HG03108 (cell line): Measurements from ENCODE around the gene RAB41.
"Not testable (repeated sequence)": the region's sequence is repeated elsewhere in the genome, so short reads cannot be mapped to it uniquely, and the experiment has no call there.

Experiments used
- ATAC-seq: cut with Tn5 transposase; IDR thresholded peaks from one replicate; pipeline ENCODE4 v1.9.1; 2021; ENCODE audit warnings: moderate library complexity; ENCODE audit not compliant: unreplicated experiment

RAB41 gene

GRCh38 chrX:70281951-70282350, at the start of gene RAB41:
TSS of gene RAB41 (plus strand) at chrX:70282172. CDS start at chrX:70282218, 46 bp downstream.
- ATAC-seq, result no peak

GRCh38 chrX:70234355-70234754, 47.6 kb upstream of the RAB41 start, which contains the start of gene AWAT1:
TSS of gene AWAT1 (plus strand) at chrX:70234655. CDS start at chrX:70234696, 41 bp downstream.
- no peak for ATAC-seq

GRCh38 chrX:70240751-70241150, 41.2 kb upstream of the RAB41 start:
- no peak for ATAC-seq

- no peak for ATAC-seq
Observed at GRCh38 chrX:70241501-70241900, 40.5 kb upstream of the RAB41 start.

GRCh38 chrX:70243601-70244000, 38.4 kb upstream of the RAB41 start:
- not testable (repeated sequence) for ATAC-seq

GRCh38 chrX:70244881-70245280, 37.1 kb upstream of the RAB41 start:
- ATAC-seq, result no peak

GRCh38 chrX:70247252-70247651, 34.7 kb upstream of the RAB41 start:
- no peak for ATAC-seq

- ATAC-seq, result no peak
Observed at GRCh38 chrX:70252491-70252890, 29.5 kb upstream of the RAB41 start.

GRCh38 chrX:70253377-70254062, 28.5 kb upstream of the RAB41 start:
- ATAC-seq, result no peak

- ATAC-seq, result no peak
Observed at GRCh38 chrX:70254063-70254400, 27.9 kb upstream of the RAB41 start.

GRCh38 chrX:70254909-70255308, 27.1 kb upstream of the RAB41 start:
- no peak for ATAC-seq

- ATAC-seq, result no peak
Observed at GRCh38 chrX:70255452-70255851, 26.5 kb upstream of the RAB41 start.

GRCh38 chrX:70257423-70258288, 24.3 kb upstream of the RAB41 start:
- no peak for ATAC-seq

- no peak for ATAC-seq
Observed at GRCh38 chrX:70260104-70260503, 21.9 kb upstream of the RAB41 start, which contains the start of gene P2RY4. TSS of gene P2RY4 (minus strand) at chrX:70260204. CDS start at chrX:70259624, 580 bp downstream.

- ATAC-seq, result no peak
Observed at GRCh38 chrX:70262952-70263567, 18.9 kb upstream of the RAB41 start.

- ATAC-seq, result no peak
Observed at GRCh38 chrX:70264784-70265183, 17.2 kb upstream of the RAB41 start.

GRCh38 chrX:70268034-70268433, 13.9 kb upstream of the RAB41 start, which contains the start of gene ARR3:
TSS of gene ARR3 (plus strand) at chrX:70268334. CDS start at chrX:70269386, 1,052 bp downstream.
- no peak for ATAC-seq

GRCh38 chrX:70274029-70274428, 7.9 kb upstream of the RAB41 start:
- not testable (repeated sequence) for ATAC-seq

- no peak for ATAC-seq
Observed at GRCh38 chrX:70279081-70279480, 2.9 kb upstream of the RAB41 start.

GRCh38 chrX:70280573-70280972, 1.4 kb upstream of the RAB41 start:
- ATAC-seq, result no peak

GRCh38 chrX:70289168-70289792, 7.3 kb downstream of the RAB41 start:
- ATAC-seq, result no peak
